Tibial nerve (tissue), 3 donors: ENCODE data around the gene MIEF2.

Source experiments
- EP300 ChIP-seq, 2 donors: sonication (generic); formaldehyde crosslinking; IDR thresholded peaks; one replicate each; pipeline ENCODE4 v1.6.1; 2017; ENCODE audit warnings: antibody characterized with exemption in 2 of 2, mild to moderate bottlenecking in 1 of 2
- POLR2A ChIP-seq, 2 donors: fragments of 450-650 bp; IDR thresholded peaks; one replicate each; pipeline ENCODE4 v1.6.1; 2017; ENCODE audit warnings: antibody characterized with exemption in 2 of 2, mild to moderate bottlenecking in 2 of 2, moderate library complexity in 2 of 2

GRCh38 chr17:18224387-18225120 lies 35.9 kb upstream of the MIEF2 start:
- TF ChIP-seq POLR2A (IDR thresholded peaks at IDR 0.05) (no peak), EP300 (IDR thresholded peaks at IDR 0.05) (no peak)
